HepG2 (cell line): Measurements from ENCODE around the gene DDX20. TPM values are rescaled to one million over a fixed set of nuclear protein-coding genes. Genes with fewer than 3 reads are reported as not detected.

Experiments
- ATAC-seq: fragments of 200-7000 bp; cut with Tn5 transposase; 3 replicates; pipeline ENCODE4 v1.9.1; 2020; ENCODE audit warnings: mild to moderate bottlenecking, moderate library complexity
- BruUV-seq: library from RNA; stranded (reverse); fragments of 400-500 nt; replicated peaks from 2 replicates; lab custom pipeline; 2021; lab: Mats Ljungman, UMichigan
- CTCF ChIA-PET: fragments of 300-600 bp; formaldehyde crosslinking; extraction: SDS; loops from one replicate; lab custom pipeline; 2021; ENCODE audit warnings: low total read pairs, inconsistent platforms, low intra/inter-chr PET ratio; lab: Yijun Ruan, JAX
- POLR2A ChIA-PET: fragments of 350-600 bp; sonication (Branson Sonifier 250); formaldehyde crosslinking; loops from one replicate; lab custom pipeline; 2020; ENCODE audit warnings: antibody characterized with exemption, inconsistent platforms; lab: Yijun Ruan, JAX
- DNase-seq: peaks from one replicate; pipeline ENCODE4 v3.0.0-alpha.2; 2015; ENCODE audit warnings: low spot score
- FAIRE-seq: peaks from 3 replicates; lab custom pipeline; 2011; peaks lifted over from hg19 to GRCh38; lab: Jason Lieb, UNC
- H2AFZ ChIP-seq: one replicate; pipeline ENCODE4 v1.6.1; 2011; ENCODE audit warnings: low read length, inconsistent platforms
- H3K27ac ChIP-seq: fragments of 300-600 bp; 3 replicates; pipeline ENCODE4 v1.8.0; 2011; ENCODE audit warnings: mixed run types, mild to moderate bottlenecking, mixed read lengths, low read length, inconsistent platforms; ENCODE audit not compliant: insufficient read depth; ENCODE audit errors: extremely low read length
- H3K27me3 ChIP-seq, 2 experiments: fragments of 200-600 bp in 1 of 2; 2 replicates in 1 of 2; 3 replicates in 1 of 2; pipeline versions ENCODE4 v1.6.0 to v1.8.0; 2011; ENCODE audit warnings: low read length in 2 of 2, mild to moderate bottlenecking in 2 of 2, moderate library complexity in 2 of 2, inconsistent platforms in 1 of 2; ENCODE audit not compliant: insufficient read depth in 2 of 2, control insufficient read depth in 1 of 2
- H3K36me3 ChIP-seq, 2 experiments: fragments of 200-600 bp in 1 of 2; replicated peaks in 1 of 2; 2 replicates in 1 of 2; 3 replicates in 1 of 2; pipeline versions ENCODE4 v1.5.1 to v1.8.0; 2011; ENCODE audit warnings: low read length in 2 of 2, inconsistent platforms in 1 of 2; ENCODE audit not compliant: insufficient read depth in 2 of 2, control insufficient read depth in 1 of 2
- H3K4me1 ChIP-seq: 2 replicates; pipeline ENCODE4 v1.5.1; 2012; ENCODE audit warnings: low read length, inconsistent platforms; ENCODE audit not compliant: insufficient read depth
- H3K4me2 ChIP-seq: 2 replicates; pipeline ENCODE4 v1.6.0; 2011; ENCODE audit warnings: low read depth, low read length, inconsistent platforms
- H3K4me3 ChIP-seq, 3 experiments: fragments of 200-600 bp in 1 of 3; sonication (generic), shearing (Covaris generic) in 1 of 3; replicated peaks in 1 of 3; 2 replicates each; pipeline ENCODE4 v1.5.1; 2011 to 2016; ENCODE audit warnings: low read length in 3 of 3, inconsistent platforms in 2 of 3, low read depth in 2 of 3, mild to moderate bottlenecking in 2 of 3, control low read depth in 1 of 3, mixed read lengths in 1 of 3; ENCODE audit not compliant: insufficient read depth in 1 of 3
- H3K79me2 ChIP-seq: one replicate; pipeline ENCODE4 v1.6.1; 2011; ENCODE audit warnings: low read length, inconsistent platforms; ENCODE audit not compliant: insufficient read depth
- H3K9ac ChIP-seq: 2 replicates; pipeline ENCODE4 v1.6.0; 2011; ENCODE audit warnings: mild to moderate bottlenecking, low read depth, low read length, inconsistent platforms; ENCODE audit not compliant: insufficient read depth
- H3K9me3 ChIP-seq: 2 replicates; pipeline ENCODE4 v1.5.1; 2012; ENCODE audit warnings: mild to moderate bottlenecking, low read length
- H4K20me1 ChIP-seq: 2 replicates; pipeline ENCODE4 v1.6.0; 2011; ENCODE audit warnings: inconsistent platforms, mild to moderate bottlenecking, low read length, moderate library complexity; ENCODE audit not compliant: insufficient read depth
- WGBS: methylation state at CpG from one replicate; pipeline ENCODE4 v1.1.6; 2017; ENCODE audit warnings: low lambda C conversion rate; 5-methylcytosine and 5-hydroxymethylcytosine counted together
- in situ Hi-C: cut with HindIII; loops from 2 replicates; pipeline ENCODE4 v1.10.0; 2017; ENCODE audit warnings: low pct_unique_long_range_greater_than_20kb; ENCODE audit not compliant: extremely low pct_ligation_motif_present
- intact Hi-C: fragments of 100-400 bp; cut with micrococcal nuclease; formaldehyde crosslinking; loops from one replicate; pipeline ENCODE4 v1.10.0; 2022; ENCODE audit not compliant: unreplicated experiment
- polyA plus RNA-seq, 8 experiments: library from polyadenylated mRNA; depleted of rRNA in 3 of 8; stranded (reverse) in 7 of 8; unstranded in 1 of 8; fragments of >200 nt; fragmentation: Illumina TruSeq in 4 of 8; extraction: Trizol in 4 of 8; gene quantifications; 2 replicates each; pipeline versions ENCODE4 v1.2.1 to v1.2.3, GENCODE V29; 2011 to 2016; ENCODE audit warnings: low read depth in 4 of 8, missing spikeins in 1 of 8, mixed read lengths in 1 of 8; ENCODE audit not compliant: insufficient read depth in 1 of 8
- total RNA-seq, 5 experiments: library from RNA; depleted of rRNA; stranded (reverse); fragments of >200 nt; fragmentation: Illumina TruSeq; extraction: Trizol; gene quantifications; 2 replicates each; pipeline ENCODE4 v1.2.3, GENCODE V29; 2016; ENCODE audit warnings: low read depth in 1 of 5
- TF ChIP-seq, protein P1 (sequence below): sonication (generic); formaldehyde crosslinking; IDR thresholded peaks from 2 replicates; pipeline ENCODE4 v1.4.0; 2020; ENCODE audit warnings: mild to moderate bottlenecking, missing genetic modification reagents, borderline replicate concordance

DDX20 gene
- total and polyA plus RNA-seq, 2 of the 13 experiments (the other 11 are each of a cell fraction or from before 2014, with no cell fraction given) = 4.0 to 14.3 TPM

DNA sequence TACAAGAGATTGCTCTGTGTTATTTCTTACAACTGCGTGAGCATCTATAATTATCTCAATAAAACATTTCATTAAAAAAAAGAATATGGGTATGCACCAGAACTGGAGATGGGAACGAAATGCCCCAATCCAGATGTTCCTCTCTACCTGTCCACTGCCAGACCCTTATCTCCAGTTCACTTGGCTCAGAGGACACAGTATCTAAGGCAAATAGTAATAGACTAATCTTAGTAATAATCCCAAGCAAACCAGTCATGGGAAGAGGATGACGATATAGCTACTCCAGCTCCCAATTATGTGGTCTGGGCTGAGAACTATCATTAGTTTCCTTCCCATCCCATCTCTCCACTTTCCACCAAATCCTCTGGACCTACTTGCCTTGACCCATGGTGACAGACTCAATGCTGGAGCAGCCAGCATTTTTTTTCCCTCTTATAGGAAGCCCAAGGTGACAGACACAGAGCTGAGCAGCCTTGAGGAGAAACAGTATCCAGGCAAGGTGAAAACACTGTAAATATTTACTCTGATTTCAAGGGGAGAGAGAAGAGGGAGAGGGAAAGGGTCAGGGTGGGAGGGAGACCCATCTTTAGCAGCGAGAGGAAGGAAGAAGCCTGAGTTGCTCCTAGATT, 28.7 kb downstream of the DDX20 start:
- CTCF ChIA-PET = no interaction called here

More for the DNA sequence above, 28.7 kb downstream of the DDX20 start:
- no peak overlapping the region for H2AFZ ChIP-seq
- WGBS = 29% methylated on average over 4 of the region's 4 CpGs
- no peak overlapping the region for H3K4me3 ChIP-seq
- no peak overlapping the region for H3K9ac ChIP-seq
- TF ChIP-seq, protein P1, sequence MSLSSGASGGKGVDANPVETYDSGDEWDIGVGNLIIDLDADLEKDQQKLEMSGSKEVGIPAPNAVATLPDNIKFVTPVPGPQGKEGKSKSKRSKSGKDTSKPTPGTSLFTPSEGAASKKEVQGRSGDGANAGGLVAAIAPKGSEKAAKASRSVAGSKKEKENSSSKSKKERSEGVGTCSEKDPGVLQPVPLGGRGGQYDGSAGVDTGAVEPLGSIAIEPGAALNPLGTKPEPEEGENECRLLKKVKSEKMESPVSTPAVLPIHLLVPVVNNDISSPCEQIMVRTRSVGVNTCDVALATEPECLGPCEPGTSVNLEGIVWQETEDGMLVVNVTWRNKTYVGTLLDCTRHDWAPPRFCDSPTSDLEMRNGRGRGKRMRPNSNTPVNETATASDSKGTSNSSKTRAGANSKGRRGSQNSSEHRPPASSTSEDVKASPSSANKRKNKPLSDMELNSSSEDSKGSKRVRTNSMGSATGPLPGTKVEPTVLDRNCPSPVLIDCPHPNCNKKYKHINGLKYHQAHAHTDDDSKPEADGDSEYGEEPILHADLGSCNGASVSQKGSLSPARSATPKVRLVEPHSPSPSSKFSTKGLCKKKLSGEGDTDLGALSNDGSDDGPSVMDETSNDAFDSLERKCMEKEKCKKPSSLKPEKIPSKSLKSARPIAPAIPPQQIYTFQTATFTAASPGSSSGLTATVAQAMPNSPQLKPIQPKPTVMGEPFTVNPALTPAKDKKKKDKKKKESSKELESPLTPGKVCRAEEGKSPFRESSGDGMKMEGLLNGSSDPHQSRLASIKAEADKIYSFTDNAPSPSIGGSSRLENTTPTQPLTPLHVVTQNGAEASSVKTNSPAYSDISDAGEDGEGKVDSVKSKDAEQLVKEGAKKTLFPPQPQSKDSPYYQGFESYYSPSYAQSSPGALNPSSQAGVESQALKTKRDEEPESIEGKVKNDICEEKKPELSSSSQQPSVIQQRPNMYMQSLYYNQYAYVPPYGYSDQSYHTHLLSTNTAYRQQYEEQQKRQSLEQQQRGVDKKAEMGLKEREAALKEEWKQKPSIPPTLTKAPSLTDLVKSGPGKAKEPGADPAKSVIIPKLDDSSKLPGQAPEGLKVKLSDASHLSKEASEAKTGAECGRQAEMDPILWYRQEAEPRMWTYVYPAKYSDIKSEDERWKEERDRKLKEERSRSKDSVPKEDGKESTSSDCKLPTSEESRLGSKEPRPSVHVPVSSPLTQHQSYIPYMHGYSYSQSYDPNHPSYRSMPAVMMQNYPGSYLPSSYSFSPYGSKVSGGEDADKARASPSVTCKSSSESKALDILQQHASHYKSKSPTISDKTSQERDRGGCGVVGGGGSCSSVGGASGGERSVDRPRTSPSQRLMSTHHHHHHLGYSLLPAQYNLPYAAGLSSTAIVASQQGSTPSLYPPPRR (CRISPR knock-in tag) = no peak
- no peaks in the 10 kb centered on the region for H3K9me3 ChIP-seq
- no peaks in the 10 kb centered on the region for H3K4me1 ChIP-seq
- in situ Hi-C loops = no loop called here
- H3K27me3 ChIP-seq = peaks cover 0 to 31% of the 10 kb centered on the region in 2 experiments; a peak in 3 of 5 replicates
- no peaks in the 10 kb centered on the region for H3K79me2 ChIP-seq
- FAIRE-seq (no peak), ATAC-seq (no peak), DNase-seq (no peak)
- H4K20me1 ChIP-seq = no peaks in the 10 kb centered on the region
- intact Hi-C loops = no loop called here
- POLR2A ChIA-PET = no interaction called here
- no peak overlapping the region for H3K4me2 ChIP-seq
- H3K36me3 ChIP-seq = no peaks in the 10 kb centered on the region
- H3K27ac ChIP-seq = no peak overlapping the region
- BruUV-seq = no TSS peak
